HuH-7.5 (cell line): Measurements from ENCODE around the gene HLA-DQB2.
"Not testable (repeated sequence)": the region's sequence is repeated elsewhere in the genome, so short reads cannot be mapped to it uniquely, and the experiment has no call there.

ENCODE experiments used
- DNase-seq: peaks from one replicate; pipeline ENCODE4 v3.0.0; 2011; ENCODE audit warnings: low spot score

The HLA-DQB2 gene

DNA sequence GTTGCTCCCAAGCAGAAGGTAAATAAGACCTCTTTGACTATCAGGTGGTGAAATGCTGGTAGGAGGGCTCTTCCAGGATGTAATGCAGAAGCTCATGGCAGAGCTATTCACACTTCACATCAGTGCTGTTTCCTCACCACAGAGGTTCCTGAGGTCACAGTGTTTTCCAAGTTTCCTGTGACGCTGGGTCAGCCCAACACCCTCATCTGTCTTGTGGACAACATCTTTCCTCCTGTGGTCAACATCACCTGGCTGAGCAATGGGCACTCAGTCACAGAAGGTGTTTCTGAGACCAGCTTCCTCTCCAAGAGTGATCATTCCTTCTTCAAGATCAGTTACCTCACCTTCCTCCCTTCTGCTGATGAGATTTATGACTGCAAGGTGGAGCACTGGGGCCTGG, 17.7 kb downstream of the HLA-DQB2 start:
- not testable (repeated sequence) for DNase-seq

DNA sequence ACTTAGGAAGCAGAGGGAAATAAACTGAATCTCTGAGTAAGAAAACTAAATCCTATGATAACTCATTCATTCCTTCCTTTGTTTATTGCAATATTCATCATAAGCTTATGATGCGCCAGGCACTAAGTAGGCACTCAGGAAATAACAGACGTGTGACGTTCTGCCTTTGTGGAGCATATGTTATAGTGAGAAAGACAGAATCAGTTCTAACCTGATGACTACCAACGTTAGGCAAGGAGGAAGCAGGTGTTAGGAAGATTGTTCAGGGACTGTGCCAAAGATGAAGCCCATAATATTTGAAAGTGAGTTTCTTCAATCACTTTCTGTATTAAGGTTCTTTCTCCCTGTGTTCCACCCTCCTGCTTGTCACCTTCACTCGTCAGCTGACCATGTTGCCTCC, 18.6 kb downstream of the HLA-DQB2 start:
- no peak for DNase-seq

DNA sequence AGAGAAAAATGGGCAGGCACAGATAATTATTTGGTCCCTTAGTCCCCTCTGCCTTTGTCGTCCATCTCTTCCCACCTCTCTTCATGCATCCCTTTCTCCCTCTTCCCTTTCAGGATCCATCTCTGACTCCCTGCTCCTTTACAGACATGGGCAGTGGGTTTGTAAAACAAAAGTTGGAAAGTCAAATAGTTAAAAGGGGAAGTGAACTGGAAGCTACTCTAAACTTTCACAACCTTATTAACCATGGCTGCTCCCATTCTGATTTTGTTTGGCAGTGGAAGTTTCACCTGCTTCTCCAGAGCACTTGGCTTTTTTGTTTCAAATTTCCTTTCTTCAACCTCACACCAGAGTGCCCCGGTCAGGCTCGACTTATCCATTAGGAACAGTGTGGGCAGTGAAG, 21.0 kb downstream of the HLA-DQB2 start:
- DNase-seq = no peak

DNA sequence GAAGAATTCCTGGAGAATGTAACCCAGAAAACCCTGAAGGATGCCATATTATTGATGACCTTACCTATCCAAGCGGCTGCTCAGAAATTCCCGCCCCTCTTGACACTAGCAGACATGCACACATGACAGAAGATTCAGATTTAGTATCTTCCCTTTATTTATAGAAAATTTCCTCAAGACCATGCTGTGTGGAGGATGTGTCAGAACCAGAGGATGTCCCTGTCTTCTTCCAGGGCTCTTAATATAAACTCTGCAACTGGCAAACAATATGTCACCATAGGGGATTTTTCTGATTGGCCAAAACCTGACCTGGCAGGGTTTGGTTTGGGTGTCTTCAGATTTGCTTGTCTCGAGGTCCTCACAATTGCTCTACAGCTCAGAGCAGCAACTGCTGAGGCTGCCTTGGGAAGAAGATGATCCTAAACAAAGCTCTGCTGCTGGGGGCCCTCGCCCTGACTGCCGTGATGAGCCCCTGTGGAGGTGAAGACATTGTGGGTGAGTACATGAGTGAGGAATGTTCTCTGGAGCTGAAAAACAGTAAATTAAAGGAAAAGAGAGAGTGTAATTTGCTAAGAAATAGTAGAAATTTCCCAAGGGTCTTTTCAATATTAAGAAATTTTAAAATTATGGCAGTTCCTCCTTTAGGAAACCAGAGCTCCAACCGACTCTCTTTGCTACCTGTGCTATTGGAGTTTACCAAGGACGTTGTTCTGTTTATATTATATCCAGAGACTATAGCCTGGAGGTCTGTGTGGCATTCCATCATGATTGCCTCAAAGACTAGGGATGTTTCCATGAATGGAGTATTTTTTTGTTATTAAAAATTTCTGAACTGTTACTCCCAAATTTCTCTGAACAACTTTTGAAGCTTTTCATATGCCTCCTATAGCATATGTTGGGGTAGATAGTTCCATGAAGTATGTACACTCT, 22.0 kb downstream of the HLA-DQB2 start, which contains the start of gene HLA-DQA2:
Gene HLA-DQA2, plus strand, starts transcription at position 361 of the 930 bp plus-strand sequence. Its CDS starts 53 bp downstream, at position 414.
- DNase-seq = no peak

DNA sequence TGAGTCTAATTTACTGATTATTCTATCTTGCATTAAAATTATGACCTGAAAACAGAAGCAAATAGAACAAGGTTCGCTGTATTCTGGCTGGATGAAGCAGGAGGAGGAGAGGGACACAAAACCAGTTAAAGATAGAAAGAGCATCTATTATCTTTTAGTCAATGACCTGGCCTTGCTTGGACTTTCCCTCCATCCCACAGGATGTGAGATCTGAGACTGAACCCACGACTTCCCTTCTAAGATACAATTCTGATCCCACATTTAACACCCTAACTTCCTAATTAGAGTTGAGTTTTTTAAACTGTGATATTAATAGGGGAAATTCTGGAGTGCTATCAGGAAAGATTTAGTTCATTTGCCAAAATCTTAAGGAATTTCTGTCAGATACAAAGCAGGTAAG, 25.2 kb downstream of the HLA-DQB2 start:
- no peak for DNase-seq

DNA sequence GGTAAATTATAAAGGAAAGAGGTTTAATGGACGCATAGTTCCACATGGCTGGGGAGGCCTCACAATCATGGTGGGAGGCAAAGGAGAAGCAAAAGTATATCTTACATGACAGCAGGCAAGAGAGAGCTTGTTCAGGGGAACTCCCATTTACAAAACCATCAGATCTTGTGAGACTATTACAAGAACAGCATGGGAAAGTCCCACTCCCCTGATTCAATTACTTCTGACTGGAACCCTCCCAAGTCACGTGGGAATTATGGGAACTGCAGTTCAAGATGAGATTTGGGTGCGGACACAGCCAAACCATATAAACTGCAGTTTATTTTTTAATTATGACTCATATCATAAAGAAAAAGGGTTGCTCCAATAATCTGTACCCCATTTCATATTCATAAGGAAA, 44.5 kb downstream of the HLA-DQB2 start:
- DNase-seq = no peak

DNA sequence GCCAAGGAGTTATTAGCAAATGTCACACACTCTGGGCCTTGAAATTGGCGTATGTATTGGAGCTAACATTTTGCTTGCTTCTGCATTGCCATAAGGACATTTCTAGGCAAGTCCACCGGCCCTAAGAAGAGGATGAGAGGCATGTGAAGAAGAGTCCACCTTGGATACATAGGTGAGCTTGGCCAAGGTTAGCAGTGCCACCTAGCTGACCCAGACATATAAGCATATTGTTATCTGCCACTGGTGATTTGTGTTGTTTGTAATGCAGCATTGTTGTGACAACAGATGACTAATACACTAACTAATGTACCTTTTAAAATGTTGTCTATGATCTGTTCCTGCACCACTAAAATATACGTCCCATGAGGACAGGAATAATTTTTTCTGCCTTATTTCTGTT, 46.9 kb downstream of the HLA-DQB2 start:
- no peak for DNase-seq

DNA sequence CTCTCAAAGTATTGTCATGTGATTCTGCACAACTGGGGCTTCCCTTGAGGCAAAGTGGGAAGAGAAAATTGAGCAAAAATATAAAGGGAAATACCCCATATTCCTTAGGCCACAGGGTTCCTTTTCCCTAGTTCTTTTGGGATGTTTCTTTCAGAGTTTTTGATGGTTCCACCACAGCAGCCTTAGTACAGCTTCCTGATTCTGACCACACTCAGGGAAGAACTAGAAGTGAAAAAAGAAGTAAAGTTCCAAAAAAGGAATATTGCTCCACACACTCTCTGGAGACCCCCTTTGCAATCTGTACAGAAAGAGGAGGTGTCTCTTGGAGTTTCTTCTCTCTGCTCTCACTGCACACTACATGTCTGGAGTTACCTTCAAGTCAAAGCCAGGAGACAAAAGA, 50.1 kb downstream of the HLA-DQB2 start:
- no peak for DNase-seq

DNA sequence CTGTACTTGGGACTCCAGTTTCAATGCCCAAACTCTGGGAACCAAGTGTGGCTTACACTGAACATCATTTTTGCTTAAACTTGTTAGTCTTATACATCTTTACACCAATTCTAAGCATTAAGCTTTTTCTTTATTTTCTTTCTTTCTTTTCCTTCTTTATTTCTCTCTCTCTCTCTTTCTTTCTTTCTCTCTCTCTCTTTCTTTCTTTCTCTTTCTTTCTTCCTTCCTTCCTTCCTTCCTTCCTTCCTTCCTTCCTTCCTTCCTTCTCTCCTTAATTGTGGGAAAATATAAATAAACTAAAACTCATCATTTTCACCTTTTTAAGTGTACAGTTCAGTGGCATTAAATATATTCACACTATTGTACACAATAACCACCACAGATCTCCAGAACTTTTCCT, 53.7 kb downstream of the HLA-DQB2 start:
- DNase-seq = no peak
